ENCODE data around the gene CNIH1. TPM values are rescaled to one million over a fixed set of nuclear protein-coding genes. Genes with fewer than 3 reads are reported as not detected.

The CNIH1 gene
- 241 to 341 TPM (median 254 TPM) in 5 replicates for total RNA-seq (2022; extraction: Qiagen RNA extraction)

GRCh38 chr14:54440873-54441868 lies at the start of gene CNIH1:
CNIH1 (minus strand) TSS chr14:54441374; CDS start chr14:54441327, 47 bp downstream.

GRCh38 chr14:54488646-54489317 lies 47.6 kb upstream of the CNIH1 start, which contains the start of gene GMFB:
GMFB (minus strand) TSS chr14:54488980; CDS start chr14:54488927, 53 bp downstream.

GRCh38 chr14:54396493-54397335 lies 44.5 kb downstream of the CNIH1 start, which contains the start of gene CDKN3:
CDKN3 (plus strand) TSS chr14:54397007; CDS start chr14:54397069, 62 bp downstream.

Other genes with a start within 250 kb of the CNIH1 start
- 68.7 to 81.6 TPM (median 78.7 TPM) in 5 replicates for gene CDKN3, start 44.4 kb downstream of the CNIH1 start, total RNA-seq (2022; extraction: Qiagen RNA extraction)
- 33.4 to 74.3 TPM (median 41.7 TPM) in 5 replicates for gene GMFB, start 47.6 kb upstream of the CNIH1 start, total RNA-seq (2022; extraction: Qiagen RNA extraction)
- 17.7 to 20.1 TPM (median 18.6 TPM) in 5 replicates for gene CGRRF1, start 68.5 kb upstream of the CNIH1 start, total RNA-seq (2022; extraction: Qiagen RNA extraction)
- 10.5 to 13.3 TPM (median 11.0 TPM) in 5 replicates for gene SAMD4A, start 125.8 kb upstream of the CNIH1 start, total RNA-seq (2022; extraction: Qiagen RNA extraction)

Measured in A549 treated with Mapracorat at 1 μM for 4 hours (cell line).